TTC549 (cell line): ENCODE results near the gene SRCIN1.

Source experiments
- FAIRE-seq: peaks from 2 replicates; lab custom pipeline; 2012; peaks lifted over from hg19 to GRCh38; lab: Jason Lieb, UNC

Gene SRCIN1

DNA sequence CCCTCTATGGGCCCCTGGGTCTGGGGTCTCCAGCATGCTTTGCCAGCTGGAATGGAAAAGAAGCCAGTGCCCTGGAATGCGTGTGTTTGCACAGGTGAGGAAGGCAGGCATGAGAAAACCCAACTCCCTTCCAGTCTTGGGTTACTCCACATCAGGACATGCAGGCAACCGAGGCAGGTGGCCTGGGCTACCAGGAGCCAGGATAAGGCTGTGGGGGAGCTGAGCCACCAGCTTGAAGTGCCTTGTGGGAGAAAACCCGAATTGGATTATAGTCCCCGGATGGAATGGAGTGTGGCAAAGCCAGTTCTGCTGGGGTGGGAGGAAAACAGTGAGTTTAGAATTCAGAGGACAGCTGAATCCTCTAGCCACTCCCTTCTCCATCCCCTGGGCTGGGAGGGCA, 7.2 kb downstream of the SRCIN1 start:
- no peak for FAIRE-seq

DNA sequence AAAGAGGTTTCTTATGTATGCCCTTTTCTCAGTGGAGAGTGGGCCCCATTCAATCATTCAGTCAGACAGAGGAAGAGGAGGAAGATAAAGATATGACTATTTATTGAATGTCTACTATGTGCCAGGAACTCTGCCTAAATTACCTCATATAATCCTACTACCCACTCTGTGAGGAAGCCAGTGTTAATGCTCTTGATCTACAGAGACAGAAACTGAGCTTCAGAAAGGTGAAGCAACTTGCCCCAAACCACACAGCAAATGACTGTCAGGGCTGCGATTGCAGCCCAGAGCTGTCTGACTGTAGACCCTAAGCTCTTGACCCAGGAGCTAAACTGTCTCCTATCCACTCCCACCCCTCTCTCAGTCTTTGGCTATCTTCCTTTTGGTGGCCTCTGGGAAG, 8.4 kb downstream of the SRCIN1 start:
- no peak for FAIRE-seq

DNA sequence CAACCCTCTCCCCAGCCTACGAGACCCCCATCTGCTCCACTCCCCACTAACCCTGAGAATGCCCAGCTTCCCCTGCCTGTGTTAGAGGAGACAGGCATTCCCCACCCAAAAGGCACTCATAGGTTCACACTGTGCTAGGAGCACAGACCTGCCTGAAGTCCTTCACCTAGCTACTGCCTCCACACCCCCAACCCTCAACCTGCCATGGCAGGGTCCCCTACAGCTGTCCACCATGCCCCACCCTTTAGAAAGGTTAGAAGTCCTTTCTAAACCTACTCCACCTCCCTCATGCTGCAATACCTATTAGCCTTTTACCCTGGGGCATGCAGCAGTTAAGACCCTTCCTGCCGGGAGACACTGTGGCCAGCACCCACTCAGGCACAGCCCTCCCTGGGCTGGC, 9.1 kb downstream of the SRCIN1 start:
- no peak for FAIRE-seq

DNA sequence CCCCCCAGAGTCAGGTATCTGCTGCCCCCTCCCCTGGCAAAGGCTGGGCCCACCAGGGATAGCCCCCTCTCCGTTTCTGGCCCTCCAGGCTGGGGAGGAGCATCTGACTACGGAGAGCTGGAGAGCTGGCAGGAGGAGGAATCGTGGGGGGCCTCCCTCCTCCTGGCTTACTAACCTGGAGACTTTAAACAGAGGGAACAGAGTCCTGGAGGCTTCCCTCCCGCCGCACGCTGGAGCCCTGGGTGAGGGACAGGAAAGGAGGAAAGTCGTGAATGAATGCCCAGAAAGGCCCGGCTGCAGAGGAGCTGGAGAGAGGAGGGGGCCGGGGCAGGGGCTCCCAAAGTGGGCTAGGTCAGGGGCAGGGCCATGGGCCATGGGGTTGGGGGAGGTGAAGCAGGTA, 9.9 kb downstream of the SRCIN1 start:
- FAIRE-seq = no peak

DNA sequence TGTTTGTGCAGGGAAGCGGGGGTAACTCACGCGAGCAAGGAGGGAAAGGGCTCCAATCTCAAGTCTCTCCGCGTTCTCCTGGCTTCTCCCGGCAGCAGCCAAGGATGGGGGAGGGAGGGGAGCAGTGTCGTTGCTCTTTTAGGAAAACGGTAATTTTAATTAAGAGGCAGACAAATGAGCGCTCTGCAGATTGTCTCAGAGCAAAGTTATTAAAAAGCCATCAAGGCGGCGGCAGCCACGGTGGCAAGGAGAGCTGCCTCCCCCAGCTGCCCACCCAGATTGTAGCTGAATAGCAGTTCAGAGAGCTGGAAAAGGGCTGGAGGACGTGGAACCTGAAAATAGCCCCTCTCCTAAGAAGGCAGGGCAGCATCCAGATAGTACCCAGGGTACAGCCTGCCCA, 11.6 kb downstream of the SRCIN1 start:
- FAIRE-seq = no peak

DNA sequence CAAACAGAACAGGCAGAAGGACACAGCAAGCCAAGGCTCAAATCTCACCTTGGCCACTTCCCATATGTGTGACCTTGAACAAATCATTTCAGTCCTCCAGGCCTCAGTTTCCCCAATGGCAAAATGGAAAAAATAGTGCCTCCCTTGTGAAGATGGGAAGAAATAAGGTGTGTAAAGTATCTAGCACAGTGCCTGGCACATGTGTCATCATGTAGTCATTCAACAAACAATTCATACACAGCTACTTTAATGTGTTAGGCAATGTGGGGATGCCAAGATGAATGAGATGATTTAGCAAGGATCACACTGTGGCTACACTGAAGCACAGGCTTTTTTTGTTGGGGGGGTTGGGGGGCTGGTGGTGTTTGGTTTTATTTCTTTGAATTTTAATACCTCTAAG, 13.3 kb downstream of the SRCIN1 start:
- no peak for FAIRE-seq

DNA sequence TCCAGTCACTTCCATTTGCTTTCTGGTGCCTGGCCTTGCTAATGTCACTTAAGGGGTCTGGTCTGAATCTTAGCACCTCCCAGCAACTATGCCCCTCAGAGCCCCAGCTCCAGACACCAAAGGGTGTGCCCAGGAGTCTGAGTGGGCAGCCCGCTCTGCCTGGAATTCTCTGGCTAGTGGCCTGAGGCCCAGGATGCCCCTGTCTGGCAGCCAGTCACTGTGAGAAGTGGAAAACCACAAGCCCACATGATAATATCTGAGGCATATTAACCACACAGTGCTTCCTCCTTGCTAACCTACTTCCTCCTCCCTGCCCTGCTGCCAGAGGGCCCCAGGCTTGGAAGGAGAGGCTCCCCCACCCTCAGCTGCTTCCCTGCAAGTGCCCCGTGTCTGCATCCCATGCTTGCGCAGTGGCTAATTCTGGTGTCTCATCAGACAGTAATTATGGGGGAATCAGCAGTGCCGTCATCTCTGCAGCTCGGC, 14.0 kb downstream of the SRCIN1 start:
- FAIRE-seq = no peak

DNA sequence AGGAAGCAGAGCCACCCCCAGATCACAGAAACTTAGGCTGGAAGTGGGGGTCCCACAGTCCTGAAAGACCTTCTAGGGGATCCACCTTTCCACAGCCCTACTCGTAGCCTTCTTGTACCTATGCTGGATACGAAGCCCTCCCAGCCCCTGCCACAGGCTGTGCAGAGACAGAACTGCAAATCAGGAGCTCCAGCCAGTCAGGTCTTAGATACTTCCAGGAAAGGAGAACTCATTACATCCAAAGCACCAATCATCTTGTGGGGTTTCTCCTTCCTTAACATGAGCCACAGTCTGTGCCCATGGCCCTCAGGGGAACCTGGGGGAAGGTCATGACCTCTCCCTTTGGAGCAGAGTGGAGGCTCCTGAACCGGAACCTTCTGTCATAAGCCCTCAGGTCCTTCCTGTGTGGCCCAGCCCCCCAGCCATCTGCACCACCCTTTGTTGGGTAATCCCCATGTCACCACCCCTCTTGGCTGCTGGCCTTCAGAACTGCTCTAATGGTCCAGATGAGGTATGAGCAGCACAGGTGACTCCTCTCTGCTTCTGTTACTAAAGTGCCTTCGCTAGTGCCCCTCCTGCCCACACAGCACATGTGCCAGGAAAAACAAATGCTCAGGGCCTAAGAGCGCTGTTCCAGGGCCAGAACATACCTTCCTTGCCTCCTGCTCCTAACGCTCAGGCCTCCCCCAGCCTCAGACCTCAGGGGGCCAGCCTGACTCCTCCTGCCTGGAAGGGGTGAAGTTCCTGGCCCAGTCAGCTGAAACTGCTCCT, 14.6 kb downstream of the SRCIN1 start:
- FAIRE-seq = no peak

DNA sequence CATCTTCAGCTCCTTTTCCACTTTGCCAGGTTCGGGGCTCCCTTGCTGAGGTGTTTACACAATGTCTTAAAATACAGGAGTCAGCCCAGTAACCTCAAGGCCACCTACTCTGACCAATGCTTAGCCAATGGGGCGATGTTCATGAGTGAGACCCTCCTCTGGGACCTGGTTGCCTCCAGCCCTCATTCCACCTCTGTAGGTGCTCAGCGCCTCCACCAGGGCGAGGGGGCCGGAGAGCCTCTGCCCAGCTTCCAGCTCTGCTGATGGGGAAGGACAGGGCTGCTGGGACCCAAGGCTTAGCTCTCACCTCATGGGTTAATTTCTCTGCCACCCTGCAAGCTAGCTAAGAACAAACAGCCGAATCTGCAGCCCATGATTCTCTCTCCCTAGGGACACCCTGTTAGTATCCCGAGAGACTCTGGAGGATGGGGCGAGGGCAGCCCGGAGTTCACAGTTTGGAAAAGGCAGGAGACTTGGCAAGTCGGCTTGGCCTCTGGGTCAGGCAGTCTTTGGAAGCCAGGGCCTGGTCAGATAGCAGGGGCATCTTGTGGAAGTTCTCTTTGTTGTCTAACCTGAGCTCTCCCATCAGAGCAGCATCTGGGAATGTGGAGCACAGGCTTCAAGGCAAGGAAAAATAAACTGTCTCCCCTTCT, 16.2 kb downstream of the SRCIN1 start:
- no peak for FAIRE-seq

DNA sequence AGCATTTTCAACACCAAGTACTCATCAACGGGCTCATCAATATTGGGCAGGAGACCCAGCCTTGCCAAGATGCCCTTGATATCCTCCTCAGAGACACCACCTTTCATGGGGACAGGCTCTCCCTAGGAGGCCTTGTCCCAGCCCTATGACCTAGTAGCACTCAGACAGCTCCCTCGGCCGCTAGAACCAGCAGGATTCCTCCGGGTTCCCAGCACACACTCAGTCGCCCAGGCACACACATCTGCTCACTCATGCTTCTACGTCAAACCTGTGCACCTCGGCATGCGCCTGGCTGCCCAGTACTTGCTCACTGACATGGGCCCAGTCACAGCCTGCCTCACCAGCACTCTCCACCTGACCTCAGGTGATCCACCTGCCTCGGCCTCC, 17.0 kb downstream of the SRCIN1 start:
- no peak for FAIRE-seq

DNA sequence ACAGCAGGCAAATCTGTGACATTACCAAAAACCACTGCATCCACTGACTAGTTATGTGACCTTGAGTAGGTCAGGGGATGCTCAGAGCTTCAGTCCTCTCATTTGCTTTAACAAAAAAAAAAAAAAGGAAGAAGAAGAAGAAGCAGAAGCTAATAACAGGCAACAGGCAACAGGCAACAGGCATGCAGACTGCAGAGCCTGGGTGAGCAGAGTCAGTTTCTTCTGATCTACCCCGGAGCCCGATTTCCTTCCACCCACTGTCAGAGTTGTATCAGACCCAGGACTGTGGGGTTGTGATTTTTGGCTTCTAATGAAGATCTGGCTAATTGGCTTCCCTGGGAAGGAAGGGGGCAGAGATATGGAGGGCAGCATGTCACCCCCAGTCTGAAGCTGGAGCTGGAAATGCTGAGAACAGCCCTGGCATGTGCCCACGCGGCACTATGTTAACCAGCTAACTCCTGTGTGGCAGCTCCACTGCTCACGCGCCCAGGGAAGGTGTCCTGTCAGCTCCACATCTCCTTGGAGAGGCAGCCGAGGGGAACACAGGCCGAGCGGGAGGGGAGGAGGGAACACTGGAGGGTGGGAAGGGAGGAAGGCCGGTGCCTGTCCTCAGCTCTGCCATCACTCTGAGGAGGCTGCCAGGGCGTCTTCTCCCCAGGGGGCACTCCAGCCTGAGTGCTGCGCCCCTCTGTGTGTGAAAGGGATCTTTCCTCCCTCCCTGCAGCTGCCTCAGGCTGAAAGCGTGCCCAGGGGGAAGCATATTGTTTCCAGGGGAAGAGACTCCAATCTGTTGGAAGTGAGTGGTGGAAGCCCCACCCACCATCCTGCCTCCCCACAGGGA, 17.6 kb downstream of the SRCIN1 start:
- no peak for FAIRE-seq

DNA sequence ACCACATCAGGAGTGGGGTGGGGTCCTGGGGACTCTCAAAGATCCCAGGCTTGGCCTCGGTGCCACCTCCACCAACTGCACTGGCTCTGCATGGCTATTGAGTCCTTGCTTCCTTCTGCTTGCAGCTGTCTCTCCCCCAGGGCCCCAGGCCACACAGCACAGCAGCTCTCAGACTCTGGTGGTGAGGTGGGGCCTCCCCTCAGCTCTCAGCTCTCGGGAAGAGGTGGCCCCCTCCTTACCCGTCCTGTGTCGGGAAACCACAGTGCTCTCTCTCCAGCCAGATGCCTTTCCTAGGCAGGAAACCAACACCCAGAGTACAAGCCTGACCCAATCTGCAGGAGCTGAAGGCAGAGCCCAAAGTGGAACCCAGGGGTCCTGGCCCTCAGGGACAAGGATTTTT, 18.5 kb downstream of the SRCIN1 start:
- FAIRE-seq = no peak

DNA sequence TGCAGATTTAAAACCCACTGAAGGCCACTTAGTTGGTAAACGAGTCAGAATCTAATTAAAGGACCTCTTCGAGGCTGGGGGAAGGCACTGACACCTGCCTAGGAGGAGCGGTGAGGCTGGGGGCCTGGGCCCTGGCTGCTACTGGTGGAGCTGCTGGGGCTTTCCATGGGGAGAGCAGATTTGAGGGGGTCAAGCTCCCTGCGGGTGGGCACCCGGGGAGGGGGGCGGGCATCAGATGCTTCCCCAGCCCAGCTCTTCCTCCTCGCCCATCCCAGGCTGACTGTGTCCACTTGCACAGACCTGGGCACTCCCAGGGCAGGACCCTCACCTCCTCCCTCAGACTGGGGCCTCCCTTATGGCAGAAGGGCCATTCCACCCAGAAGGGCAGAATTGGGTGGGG, 19.0 kb downstream of the SRCIN1 start:
- FAIRE-seq = no peak

DNA sequence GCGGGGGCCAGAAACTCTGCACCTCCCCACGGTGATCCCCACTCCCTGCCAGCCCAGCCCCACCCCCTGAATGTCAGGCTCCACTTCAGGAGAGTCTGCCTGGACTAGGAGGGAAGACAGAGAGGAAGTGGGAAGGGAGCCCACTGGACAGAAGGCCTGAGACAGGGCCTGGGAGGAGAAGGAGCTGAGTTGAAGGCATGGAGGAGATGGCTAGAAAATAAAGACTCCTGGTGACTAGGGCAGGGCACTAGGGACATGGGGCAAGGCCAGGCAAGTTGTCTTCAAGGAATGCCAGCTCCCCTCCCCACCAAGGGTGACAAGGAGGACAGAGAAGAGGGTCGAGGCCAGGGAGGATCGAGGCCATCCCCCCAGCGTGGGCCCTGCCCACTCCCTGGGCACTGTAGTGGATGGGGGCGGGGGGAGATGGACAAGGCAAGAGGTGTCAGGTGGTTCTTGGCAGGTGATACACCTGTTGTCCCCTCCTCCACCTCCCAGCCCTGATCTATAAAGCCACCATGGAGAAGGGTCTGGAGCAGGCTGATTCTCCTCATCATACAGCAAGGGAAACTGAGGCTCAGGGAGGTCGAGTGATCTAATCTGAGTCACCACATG, 19.7 kb downstream of the SRCIN1 start:
- no peak for FAIRE-seq

DNA sequence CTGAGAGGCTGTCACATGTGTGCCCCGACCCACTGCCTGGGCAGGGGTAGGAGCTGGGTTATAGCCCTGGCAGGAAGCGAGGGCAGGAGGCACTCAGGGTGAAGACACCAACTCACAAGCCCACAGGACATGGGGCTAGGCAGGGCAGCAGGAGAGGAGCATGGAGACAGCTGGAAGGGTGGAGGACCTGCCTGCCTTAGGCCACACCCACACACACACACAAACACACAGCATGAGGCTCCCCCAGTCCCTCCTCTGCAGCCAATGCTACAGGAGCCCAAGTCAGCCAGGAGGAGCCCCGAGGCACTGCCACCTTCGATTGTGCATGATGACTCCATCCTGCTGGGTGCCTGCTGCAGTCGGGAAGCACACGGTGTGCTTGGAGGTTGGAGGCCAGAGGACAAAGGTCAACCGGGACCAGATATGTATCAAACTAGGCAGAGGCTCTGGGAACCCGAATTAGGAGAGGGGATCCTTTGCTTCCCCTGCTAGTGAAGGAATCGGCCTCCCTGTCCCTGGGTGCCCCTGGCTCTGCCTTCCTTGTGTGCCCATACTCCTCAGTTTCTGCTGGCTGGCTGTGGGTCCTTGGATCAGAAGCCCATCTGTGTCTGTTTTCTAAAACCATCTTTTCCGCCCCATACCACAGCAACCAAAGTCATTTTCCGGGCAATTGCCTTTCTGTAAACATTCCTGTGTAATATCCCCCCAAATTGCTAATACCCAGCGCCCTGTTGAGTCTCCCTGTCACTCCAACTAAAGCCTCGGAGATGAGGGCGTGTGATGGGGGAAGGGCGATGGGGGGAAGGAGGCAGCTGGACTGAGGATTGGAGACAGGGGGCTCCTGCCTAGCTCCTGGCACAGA, 20.5 kb downstream of the SRCIN1 start:
- FAIRE-seq = no peak

DNA sequence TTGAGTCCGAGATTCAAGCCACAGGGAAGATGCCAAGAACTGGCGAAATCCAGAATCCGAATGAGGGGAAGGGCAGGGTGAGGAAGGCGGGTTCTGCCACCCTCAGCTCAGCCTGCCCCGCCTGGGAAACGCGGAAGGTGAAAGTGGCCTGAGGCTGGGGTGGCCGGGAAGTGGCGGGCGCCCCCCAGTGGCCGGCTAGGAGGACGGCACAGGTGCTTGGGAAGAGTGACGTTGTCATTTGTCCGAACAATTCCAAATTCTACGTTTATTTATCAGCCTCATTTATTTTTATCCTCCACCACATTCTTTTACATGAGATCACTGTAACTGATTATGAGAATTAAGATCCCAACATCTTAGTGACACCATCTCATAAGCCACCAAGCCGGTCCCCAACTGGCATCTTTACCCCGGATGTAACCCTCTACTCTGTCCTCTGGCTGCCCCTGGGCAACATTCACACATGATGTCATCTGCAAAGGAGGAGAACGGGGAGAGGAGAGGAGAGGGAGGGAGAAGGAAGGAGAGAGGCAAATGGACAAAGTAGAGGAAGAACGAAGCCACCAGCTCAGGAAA, 21.3 kb downstream of the SRCIN1 start:
- no peak for FAIRE-seq

DNA sequence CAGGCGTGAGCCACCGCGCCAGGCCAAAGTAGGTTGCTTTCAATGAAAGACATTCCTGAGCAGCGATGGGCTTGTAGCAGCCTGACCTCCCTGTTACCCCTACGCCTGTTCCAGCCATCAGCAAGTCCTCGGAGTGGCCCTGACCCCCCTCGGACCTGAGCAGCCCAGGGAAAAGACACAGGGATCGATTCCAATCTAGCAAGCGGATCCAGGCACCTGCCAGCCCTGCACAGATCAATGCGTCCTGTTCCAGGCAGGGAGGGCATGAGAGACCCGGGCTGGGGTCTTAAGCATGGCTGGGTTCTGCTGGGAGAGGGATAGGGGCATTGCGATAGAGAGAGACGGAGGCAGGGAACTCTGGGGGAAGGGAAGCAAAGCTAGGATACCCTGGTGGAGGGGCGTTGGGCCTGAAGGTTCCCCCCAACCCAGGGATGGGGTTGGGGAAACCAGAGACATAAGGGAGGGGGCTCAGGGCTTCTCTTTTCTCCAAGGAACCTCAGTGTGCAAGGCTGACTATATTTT, 21.9 kb downstream of the SRCIN1 start:
- FAIRE-seq = no peak

DNA sequence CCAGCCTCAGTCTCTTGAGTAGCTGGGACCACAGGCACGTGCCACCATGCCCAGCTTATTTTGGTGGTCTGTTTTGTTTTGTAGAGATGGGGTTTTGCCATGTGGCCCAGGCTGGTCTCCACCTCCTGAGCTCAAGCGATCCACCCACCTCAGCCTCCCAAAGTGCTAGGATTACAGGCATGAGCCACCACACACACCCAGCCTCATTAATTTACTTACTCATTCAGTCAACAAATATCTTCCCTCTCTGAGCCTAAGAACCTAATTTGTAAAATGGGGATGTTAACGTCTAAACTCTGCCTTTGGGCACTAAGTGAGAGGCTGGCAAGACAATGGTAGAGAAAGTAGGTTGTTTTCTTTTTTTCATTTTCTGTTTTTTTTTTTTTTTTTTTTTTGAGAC, 22.6 kb downstream of the SRCIN1 start:
- FAIRE-seq = no peak

DNA sequence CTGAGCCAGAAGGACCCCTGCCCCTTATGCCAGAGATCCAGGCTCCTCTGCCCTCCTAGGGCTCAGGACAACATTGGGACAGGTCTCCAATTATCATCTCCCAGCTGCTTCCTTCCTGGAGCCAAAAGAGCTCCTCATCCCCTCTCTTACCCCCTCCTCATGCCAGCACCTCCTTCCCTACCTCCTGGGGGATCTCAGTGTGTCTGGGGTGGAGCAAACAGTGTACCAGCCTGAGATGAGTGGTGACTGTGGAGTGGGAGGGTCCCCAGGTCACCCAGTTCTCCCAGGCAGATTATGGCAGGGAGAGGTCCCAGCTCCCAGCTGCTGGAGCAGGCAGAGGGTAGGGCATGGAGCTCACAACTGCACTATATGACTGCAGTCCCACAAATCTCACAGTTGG, 23.7 kb downstream of the SRCIN1 start:
- no peak for FAIRE-seq

DNA sequence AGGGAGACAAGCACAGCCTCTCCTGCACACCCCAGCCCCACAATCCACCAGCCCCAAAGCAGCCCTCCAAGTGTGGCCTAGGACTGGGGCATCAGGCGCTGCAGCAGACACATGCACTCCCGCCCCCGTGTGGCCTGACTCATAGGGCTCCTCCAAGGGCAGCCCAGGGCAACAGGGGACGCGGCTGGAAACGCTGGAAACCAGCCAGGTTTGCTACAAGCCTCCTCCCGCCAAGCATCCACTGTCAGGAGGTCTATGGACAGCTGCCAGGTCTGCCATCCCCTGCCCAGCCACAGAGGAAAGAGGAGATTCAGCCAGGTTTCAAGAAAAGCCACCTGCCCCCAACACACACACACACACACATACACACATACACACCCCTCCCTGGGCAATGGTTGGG, 25.8 kb downstream of the SRCIN1 start:
- no peak for FAIRE-seq

DNA sequence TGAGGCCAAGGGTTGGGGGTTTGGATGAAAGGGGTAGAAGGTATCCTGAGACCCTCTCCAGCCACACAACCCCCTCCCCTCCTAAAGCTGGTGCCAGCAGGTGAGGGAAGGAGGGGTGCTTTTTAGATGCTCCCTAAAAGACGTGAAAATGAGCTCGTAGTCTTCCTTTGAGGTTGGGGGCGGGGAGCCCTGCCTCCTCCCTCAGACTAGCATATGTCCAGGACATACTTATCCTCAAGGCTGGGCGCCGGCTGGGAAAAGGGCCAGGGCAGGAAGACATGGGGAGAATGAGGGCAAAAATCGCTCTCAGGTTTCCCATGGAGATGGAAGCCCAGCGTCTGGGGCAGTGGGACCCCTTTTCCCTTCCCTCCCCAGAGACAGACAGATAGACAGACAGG, 26.7 kb downstream of the SRCIN1 start:
- FAIRE-seq = no peak
